Measurements from ENCODE around the gene TBCD. TPM values are rescaled to one million over a fixed set of nuclear protein-coding genes. Genes with fewer than 3 reads are reported as not detected.

Gene TBCD
- total RNA-seq, 1 experiment from 2014 or later, result 29.6 TPM

DNA sequence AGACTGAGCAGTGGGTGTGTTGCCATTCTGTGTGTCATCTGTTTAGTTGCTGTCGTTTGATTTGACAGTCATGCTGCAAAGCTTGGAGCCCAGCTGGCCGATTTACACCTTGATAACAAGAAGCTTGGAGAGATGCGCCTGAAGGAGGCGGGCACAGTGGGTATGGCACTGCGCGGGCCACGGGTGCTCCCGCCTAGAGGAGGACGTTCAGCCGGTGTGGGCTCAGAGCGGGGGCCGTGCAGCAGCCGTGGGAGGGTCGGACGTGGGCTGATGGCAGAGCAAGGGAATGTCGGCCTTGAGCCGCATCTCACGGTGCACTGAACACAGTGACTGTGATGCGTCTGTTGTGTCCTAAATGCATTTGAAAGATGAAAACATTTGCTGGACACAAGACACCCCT, 31.7 kb upstream of the TBCD start:
- Histone ChIP-seq H3K4me3 (ENCODE audit: low read length) (no peak overlapping the region), H4K20me1 (ENCODE audit: low read length) (peaks cover 8% of the 10 kb centered on the region), H3K9me2 (replicated peaks; ENCODE audit: low read length) (no peaks in the 10 kb centered on the region), H3K9me3 (ENCODE audit: low read length) (no peaks in the 10 kb centered on the region), H3K27ac (ENCODE audit: low read length) (no peak overlapping the region), H3K9ac (ENCODE audit: low read length) (no peak overlapping the region), H3K27me3 (ENCODE audit: low read length) (no peaks in the 10 kb centered on the region), H3K4me2 (ENCODE audit: low read length) (no peak overlapping the region), H2AFZ (ENCODE audit: low read length) (no peak overlapping the region), H3K4me1 (ENCODE audit: insufficient read depth, low read length) (0 out of 2 replicates have a peak, but pooled peaks cover 8% of the 10 kb centered on the region), H3K79me2 (ENCODE audit: low read length) (peaks cover 22% of the 10 kb centered on the region), H3K36me3 (ENCODE audit: low read depth, low read length) (peaks cover 12% of the 10 kb centered on the region), H3F3A (ENCODE audit: low read length, unreplicated experiment) (no peaks in the 10 kb centered on the region)
- ChIA-PET POLR2A (ENCODE audit: unreplicated experiment) (no interaction called here), CTCF (no interaction called here)
- BruUV-seq (replicated peaks), result no TSS peak
- no peak for DNase-seq
- no peak for ATAC-seq
- intact Hi-C loops (cut with micrococcal nuclease), result no loop called here
- no peak for TF ChIP-seq EZH2 (IDR thresholded peaks at IDR 0.05; ENCODE audit: low read length, unreplicated experiment)
- no peak for TF ChIP-seq CTCF (conservative IDR thresholded peaks at IDR 0.05; ENCODE audit: low read depth, low read length)
- no peak for TF ChIP-seq EZH2phosphoT487 (IDR thresholded peaks at IDR 0.05; ENCODE audit: borderline replicate concordance, low read length)

DNA sequence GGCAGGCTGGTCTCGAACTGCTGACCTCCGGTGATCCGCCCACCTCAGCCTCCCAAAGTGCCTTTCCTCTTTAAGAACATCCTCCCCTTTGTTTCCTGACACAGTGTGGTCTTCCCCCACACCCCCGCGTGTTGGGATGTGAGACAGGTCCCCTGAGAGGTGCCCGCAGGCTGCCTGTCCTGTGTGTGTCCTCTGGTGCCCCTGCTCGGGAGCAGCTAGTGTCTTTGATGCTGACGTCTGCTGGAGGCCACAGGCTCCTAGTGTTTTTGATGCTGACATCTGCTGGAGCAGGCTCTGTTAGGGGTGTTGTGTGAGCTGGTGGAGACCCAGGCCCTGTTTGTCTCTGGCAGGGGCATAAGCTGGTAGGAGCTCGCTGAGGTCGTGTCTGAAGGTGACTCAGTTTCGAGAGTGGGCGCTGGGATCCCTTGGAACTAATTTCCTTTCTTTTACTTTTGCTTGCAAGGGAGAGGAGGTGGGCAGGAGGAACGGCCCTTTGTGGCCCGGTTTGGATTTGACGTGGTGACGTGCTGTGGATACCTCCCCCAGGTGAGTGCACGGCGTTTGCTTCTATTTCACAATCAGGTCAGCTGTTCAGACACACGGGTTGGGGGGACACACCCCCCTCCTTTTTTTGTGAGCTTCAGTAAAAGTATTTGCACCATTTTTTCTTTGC, 29.4 kb upstream of the TBCD start:
- H3F3A ChIP-seq (ENCODE audit: low read length, unreplicated experiment), result no peaks in the 10 kb centered on the region
- peaks cover 7% of the 10 kb centered on the region for H4K20me1 ChIP-seq (ENCODE audit: low read length)
- no peaks in the 10 kb centered on the region for H3K27me3 ChIP-seq (ENCODE audit: low read length)
- no peak overlapping the region for H3K4me2 ChIP-seq (ENCODE audit: low read length)
- peaks cover 26% of the 10 kb centered on the region for H3K36me3 ChIP-seq (ENCODE audit: low read depth, low read length)
- H3K4me1 ChIP-seq (ENCODE audit: insufficient read depth, low read length), result 0 out of 2 replicates have a peak, but pooled peaks cover 4% of the 10 kb centered on the region
- H2AFZ ChIP-seq (ENCODE audit: low read length), result no peak overlapping the region
- DNase-seq (no peak), ATAC-seq (no peak)
- TF ChIP-seq CTCF (conservative IDR thresholded peaks at IDR 0.05; ENCODE audit: low read depth, low read length) (no peak), EZH2phosphoT487 (IDR thresholded peaks at IDR 0.05; ENCODE audit: borderline replicate concordance, low read length) (no peak)
- intact Hi-C loops (cut with micrococcal nuclease), result no loop called here
- no peaks in the 10 kb centered on the region for H3K9me3 ChIP-seq (ENCODE audit: low read length)
- no peak overlapping the region for H3K4me3 ChIP-seq (ENCODE audit: low read length)
- H3K9me2 ChIP-seq (replicated peaks; ENCODE audit: low read length), result no peaks in the 10 kb centered on the region
- ChIA-PET CTCF (no interaction called here), POLR2A (ENCODE audit: unreplicated experiment) (no interaction called here)
- H3K9ac ChIP-seq (ENCODE audit: low read length), result no peak overlapping the region
- peaks cover 13% of the 10 kb centered on the region for H3K79me2 ChIP-seq (ENCODE audit: low read length)
- BruUV-seq (replicated peaks), result no TSS peak
- no peak overlapping the region for H3K27ac ChIP-seq (ENCODE audit: low read length)

DNA sequence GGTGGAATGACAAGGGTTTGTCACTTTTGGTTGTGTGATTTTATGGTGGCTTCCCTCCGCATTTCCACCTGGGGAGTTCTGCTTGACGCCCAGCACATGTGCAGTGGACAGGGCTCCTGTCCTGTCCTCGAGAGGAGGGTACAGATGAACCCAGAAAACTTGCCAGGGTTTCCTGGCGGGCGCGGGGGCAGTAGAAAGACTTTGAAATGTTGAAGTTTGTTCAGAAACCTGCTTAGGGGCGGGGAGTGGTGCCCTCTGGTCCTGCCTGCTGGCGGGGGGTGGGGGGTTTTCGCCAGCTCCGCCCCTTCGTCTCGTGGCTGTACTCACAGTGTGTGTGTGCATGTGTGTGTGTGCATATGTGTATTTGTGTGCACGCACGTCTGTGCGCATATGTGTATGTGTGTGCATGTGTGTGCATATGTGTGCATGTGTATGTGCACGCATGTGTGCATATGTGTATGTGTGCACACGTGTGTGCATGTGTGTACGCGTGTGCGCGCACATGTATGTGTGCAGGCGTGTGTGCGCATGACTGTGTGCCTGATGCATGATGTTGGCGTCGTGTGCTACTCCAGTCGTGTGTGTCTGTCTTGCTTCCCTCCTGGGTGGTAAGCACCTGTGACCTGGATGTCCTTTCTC, 28.6 kb upstream of the TBCD start:
- Histone ChIP-seq H3F3A (ENCODE audit: low read length, unreplicated experiment) (no peaks in the 10 kb centered on the region), H4K20me1 (ENCODE audit: low read length) (no peaks in the 10 kb centered on the region), H3K4me2 (ENCODE audit: low read length) (no peak overlapping the region), H3K4me3 (ENCODE audit: low read length) (no peak overlapping the region), H3K9me2 (replicated peaks; ENCODE audit: low read length) (no peaks in the 10 kb centered on the region), H3K9ac (ENCODE audit: low read length) (no peak overlapping the region), H3K9me3 (ENCODE audit: low read length) (no peaks in the 10 kb centered on the region), H3K79me2 (ENCODE audit: low read length) (peaks cover 5% of the 10 kb centered on the region), H3K36me3 (ENCODE audit: low read depth, low read length) (peaks cover 28% of the 10 kb centered on the region), H3K27me3 (ENCODE audit: low read length) (no peaks in the 10 kb centered on the region), H3K27ac (ENCODE audit: low read length) (no peak overlapping the region), H3K4me1 (ENCODE audit: insufficient read depth, low read length) (no peaks in the 10 kb centered on the region), H2AFZ (ENCODE audit: low read length) (no peak overlapping the region)
- intact Hi-C loops (cut with micrococcal nuclease), result no loop called here
- no peak for ATAC-seq
- POLR2A ChIA-PET (ENCODE audit: unreplicated experiment), result no interaction called here
- DNase-seq, result no peak
- TF ChIP-seq CTCF (conservative IDR thresholded peaks at IDR 0.05; ENCODE audit: low read depth, low read length), result no peak
- no peak for TF ChIP-seq EZH2 (IDR thresholded peaks at IDR 0.05; ENCODE audit: low read length, unreplicated experiment)
- TF ChIP-seq EZH2phosphoT487 (IDR thresholded peaks at IDR 0.05; ENCODE audit: borderline replicate concordance, low read length), result no peak
- CTCF ChIA-PET, result no interaction called here
- BruUV-seq (replicated peaks), result no TSS peak
